Mesothelial cell of epicardium (in vitro differentiated cells): ENCODE results near the gene RPL32. TPM values are rescaled to one million over a fixed set of nuclear protein-coding genes. Genes with fewer than 3 reads are reported as not detected.
"Not testable (repeated sequence)": the region's sequence is repeated elsewhere in the genome, so short reads cannot be mapped to it uniquely, and the experiment has no call there.

ENCODE experiments used
- DNase-seq, 2 experiments: peaks; one replicate each; pipeline ENCODE4 v3.0.0; 2021; ENCODE audit warnings: low spot score in 2 of 2; ENCODE audit not compliant: unreplicated experiment in 2 of 2
- H3K27ac Mint-ChIP-seq: 2 replicates; pipeline ENCODE4 v1.8.0; 2021; ENCODE audit warnings: mixed read lengths
- H3K27me3 Mint-ChIP-seq: 2 replicates; pipeline ENCODE4 v1.8.0; 2021; ENCODE audit warnings: low read depth, mixed read lengths
- H3K36me3 Mint-ChIP-seq: 2 replicates; pipeline ENCODE4 v1.8.0; 2021; ENCODE audit warnings: mixed read lengths
- H3K4me1 Mint-ChIP-seq: 2 replicates; pipeline ENCODE4 v1.8.0; 2021; ENCODE audit warnings: mixed read lengths
- H3K4me3 Mint-ChIP-seq: 2 replicates; pipeline ENCODE4 v1.8.0; 2021; ENCODE audit warnings: mild to moderate bottlenecking, moderate library complexity, mixed read lengths
- H3K9me3 Mint-ChIP-seq: 2 replicates; pipeline ENCODE4 v1.8.0; 2021; ENCODE audit warnings: mixed read lengths
- total RNA-seq: library from RNA; stranded (reverse); gene quantifications from 3 replicates; pipeline ENCODE4 v1.2.1, GENCODE V29; 2021
- TF ChIP-seq, protein P1 (sequence below): fragments of 200-600 bp; sonication (generic); IDR thresholded peaks from one replicate; pipeline ENCODE4 v1.5.0; 2021; ENCODE audit warnings: antibody characterized with exemption; ENCODE audit not compliant: unreplicated experiment

The RPL32 gene
- total RNA-seq, 1 donor from 2014 or later, result 1,710 TPM

DNA sequence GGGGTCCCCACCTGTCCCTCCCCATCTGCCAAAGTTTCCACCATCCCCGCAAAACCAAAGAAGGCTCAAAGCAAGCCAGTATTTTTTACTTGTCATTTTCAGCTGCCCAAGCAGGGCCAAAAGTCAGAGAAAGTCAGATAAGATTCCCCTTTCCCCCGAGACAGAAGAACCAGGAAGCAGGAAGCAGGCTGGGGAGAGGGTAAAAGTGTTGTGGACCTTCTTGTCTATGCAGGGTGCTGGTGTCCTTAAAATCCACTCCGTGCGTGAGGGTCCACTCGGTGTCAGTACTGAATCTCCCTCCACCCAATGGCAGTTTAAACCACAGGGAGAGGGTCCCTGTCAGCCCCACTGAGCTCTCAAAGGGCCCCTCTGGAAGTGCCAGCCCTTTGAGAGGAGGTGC lies 20.2 kb upstream of the RPL32 start:
- Mint-ChIP-seq H3K27me3 (peaks cover 11% of the 10 kb centered on the region), H3K27ac (no peak overlapping the region), H3K9me3 (peaks cover 6% of the 10 kb centered on the region), H3K36me3 (no peaks in the 10 kb centered on the region), H3K4me1 (no peaks in the 10 kb centered on the region), H3K4me3 (no peak overlapping the region)
- TF ChIP-seq, protein P1, sequence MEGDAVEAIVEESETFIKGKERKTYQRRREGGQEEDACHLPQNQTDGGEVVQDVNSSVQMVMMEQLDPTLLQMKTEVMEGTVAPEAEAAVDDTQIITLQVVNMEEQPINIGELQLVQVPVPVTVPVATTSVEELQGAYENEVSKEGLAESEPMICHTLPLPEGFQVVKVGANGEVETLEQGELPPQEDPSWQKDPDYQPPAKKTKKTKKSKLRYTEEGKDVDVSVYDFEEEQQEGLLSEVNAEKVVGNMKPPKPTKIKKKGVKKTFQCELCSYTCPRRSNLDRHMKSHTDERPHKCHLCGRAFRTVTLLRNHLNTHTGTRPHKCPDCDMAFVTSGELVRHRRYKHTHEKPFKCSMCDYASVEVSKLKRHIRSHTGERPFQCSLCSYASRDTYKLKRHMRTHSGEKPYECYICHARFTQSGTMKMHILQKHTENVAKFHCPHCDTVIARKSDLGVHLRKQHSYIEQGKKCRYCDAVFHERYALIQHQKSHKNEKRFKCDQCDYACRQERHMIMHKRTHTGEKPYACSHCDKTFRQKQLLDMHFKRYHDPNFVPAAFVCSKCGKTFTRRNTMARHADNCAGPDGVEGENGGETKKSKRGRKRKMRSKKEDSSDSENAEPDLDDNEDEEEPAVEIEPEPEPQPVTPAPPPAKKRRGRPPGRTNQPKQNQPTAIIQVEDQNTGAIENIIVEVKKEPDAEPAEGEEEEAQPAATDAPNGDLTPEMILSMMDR, result no peak
- no peak for DNase-seq

DNA sequence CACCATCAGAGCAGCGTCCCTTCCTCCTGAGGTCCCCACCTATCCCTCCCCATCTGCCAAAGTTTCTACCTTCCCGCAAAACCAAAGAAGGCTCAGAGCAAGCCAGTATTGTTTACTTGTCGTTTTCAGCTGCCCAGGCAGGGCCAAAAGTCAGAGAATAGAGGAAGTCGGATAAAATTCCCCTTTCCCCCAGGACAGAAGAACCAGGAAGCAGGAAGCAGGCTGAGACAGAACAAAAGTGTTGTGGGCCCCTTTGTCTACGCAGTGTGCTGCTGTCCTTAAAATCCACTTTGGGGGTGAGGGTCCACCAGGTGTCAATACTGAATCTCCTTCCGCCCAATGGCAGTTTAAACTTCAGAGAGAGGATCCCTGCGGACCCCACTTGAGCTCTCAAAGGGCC lies 18.5 kb upstream of the RPL32 start:
- DNase-seq, result no peak
- Mint-ChIP-seq H3K27ac (no peak overlapping the region), H3K27me3 (peaks cover 11% of the 10 kb centered on the region), H3K36me3 (no peaks in the 10 kb centered on the region), H3K9me3 (no peaks in the 10 kb centered on the region), H3K4me1 (no peaks in the 10 kb centered on the region), H3K4me3 (no peak overlapping the region)
- TF ChIP-seq, protein P1, result no peak

DNA sequence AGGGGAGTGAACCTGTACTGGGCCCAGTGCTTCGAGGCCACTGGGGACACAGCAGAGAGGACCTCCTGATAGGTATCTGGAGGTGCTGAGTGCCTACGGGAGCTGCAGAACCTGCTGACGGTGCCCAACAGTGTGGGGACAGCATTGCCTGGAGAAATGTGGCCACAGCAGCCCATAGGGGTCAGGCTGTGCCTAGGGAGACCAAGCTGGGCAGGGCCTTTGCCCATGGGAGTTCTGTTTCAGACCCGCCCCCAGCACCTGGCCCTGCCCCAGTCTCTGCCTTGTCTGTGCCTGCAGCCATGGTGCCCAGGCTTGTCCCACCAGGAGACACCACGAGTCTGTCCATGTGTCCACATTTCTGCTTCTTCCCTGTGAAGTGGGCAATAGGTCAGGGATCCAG lies 15.3 kb upstream of the RPL32 start:
- H3K27me3 Mint-ChIP-seq, result peaks cover 26% of the 10 kb centered on the region
- H3K4me3 Mint-ChIP-seq, result no peak overlapping the region
- no peaks in the 10 kb centered on the region for H3K36me3 Mint-ChIP-seq
- peaks cover 2% of the 10 kb centered on the region for H3K4me1 Mint-ChIP-seq
- H3K9me3 Mint-ChIP-seq, result no peaks in the 10 kb centered on the region
- TF ChIP-seq, protein P1, result no peak
- DNase-seq, result no peak
- no peak overlapping the region for H3K27ac Mint-ChIP-seq

DNA sequence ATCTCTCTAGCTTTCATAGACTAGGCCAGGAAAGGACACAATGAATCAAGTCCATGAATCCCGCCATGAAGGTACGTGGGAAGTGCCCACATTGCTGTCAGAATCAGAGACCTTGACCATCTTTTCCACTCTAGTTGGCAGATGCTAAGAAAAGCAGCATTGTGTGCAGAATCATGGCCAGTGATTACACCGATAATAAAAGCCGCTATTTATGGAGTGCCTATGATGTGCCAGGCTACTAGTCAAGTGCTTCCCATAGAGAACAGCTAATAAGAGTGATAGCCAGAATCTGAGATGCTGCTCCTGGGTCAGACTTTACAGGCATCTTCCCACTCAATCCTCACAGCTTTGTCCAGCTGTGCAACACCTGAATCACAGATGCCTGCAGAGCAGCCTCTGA lies 13.2 kb upstream of the RPL32 start:
- DNase-seq, result no peak
- Mint-ChIP-seq H3K27me3 (peaks cover 28% of the 10 kb centered on the region), H3K9me3 (no peaks in the 10 kb centered on the region), H3K4me1 (peaks cover 2% of the 10 kb centered on the region), H3K4me3 (no peak overlapping the region), H3K36me3 (no peaks in the 10 kb centered on the region), H3K27ac (no peak overlapping the region)
- TF ChIP-seq, protein P1, result no peak

DNA sequence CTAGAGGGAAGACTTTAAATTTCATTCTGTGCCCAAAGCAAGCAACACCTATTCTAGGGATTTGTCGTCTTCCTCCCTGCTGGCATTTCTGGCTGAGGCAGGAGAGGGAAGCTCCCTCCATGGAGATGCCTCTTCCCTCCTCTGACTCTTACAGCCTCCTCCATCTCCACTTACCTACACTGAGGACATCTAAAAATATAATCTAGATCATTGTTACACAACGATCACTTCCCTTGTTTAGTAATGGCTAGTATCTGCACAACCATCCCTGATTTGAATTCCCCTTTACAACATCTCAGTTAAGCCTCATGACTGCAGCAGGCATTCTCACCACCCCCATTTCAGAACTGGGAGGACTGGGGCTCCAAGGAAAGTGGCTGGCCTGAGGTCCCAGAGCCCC lies 12.5 kb upstream of the RPL32 start:
- H3K9me3 Mint-ChIP-seq, DNase-seq, H3K36me3 Mint-ChIP-seq, H3K27ac Mint-ChIP-seq, H3K4me3 Mint-ChIP-seq, H3K4me1 Mint-ChIP-seq: not testable (repeated sequence)
- H3K27me3 Mint-ChIP-seq, result peaks cover 26% of the 10 kb centered on the region

DNA sequence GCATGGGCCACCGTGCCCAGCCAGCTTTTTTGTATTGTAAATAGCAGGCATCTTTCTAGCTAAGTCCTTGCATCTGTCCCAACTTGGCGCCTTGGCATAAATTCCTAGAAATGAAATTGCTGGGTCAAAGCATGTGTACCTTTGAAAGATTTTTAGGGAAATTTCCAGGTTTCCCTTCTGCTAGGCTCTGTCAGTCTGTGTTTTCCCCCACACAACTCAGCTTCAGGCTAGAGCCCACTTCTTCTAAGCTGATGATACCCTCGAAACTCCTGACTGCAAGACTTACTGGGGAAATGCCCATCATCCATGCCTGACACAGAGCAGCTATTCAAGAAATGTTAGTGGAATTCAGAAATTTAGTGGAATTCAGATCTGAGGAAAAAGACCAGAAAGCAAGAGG lies 10.8 kb upstream of the RPL32 start:
- Mint-ChIP-seq H3K36me3 (no peaks in the 10 kb centered on the region), H3K9me3 (no peaks in the 10 kb centered on the region), H3K4me1 (peaks cover 2% of the 10 kb centered on the region), H3K27ac (no peak overlapping the region), H3K4me3 (no peak overlapping the region), H3K27me3 (peaks cover 24% of the 10 kb centered on the region)
- DNase-seq, result no peak
- TF ChIP-seq, protein P1, result no peak
